ENCODE measurements around the gene EIF1AD.
A peak's percentile ranks its signal among the peaks of the same experiment; 100 is the strongest.

Gene EIF1AD

DNA sequence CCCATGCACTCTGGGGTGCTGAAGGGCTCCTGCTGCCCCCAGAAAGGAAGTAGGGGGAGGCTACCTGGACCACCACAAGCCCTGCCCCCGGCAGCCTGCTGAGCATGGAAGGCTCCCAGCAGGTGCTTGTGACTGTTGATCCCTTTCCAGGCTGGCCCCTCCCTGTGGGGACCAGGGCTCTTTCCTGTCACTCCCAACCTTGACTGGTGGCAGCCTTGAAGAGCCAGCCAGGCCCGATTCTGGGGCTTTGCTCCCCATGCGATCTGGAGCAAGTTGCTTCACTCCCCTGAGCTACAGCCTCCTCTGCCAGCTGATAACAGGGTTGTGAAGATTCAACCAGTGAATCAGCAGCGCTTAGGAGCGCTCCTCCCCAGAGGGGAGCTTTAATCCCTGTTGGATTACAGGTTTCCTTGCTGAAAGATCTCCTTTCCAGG is 5.3 kb upstream of the EIF1AD start:
- TF ChIP-seq SIN3A (IDR thresholded peaks at IDR 0.05; ENCODE audit: borderline replicate concordance, insufficient read depth, low read length) (no peak), FOXP2 (optimal IDR thresholded peaks at IDR 0.05; ENCODE audit: borderline replicate concordance, extremely low read depth, extremely low read length, insufficient read depth) (no peak), POLR2AphosphoS5 (IDR thresholded peaks at IDR 0.05; ENCODE audit: low read depth, low read length) (no peak), TAF1 (IDR thresholded peaks at IDR 0.05; ENCODE audit: borderline replicate concordance, insufficient read depth, low read length) (no peak), REST (IDR thresholded peaks at IDR 0.05; ENCODE audit: insufficient read depth in 1 of 2, low read depth in 2 of 2, low read length in 2 of 2) (no peak)

- no peak for TF ChIP-seq TAF1 (IDR thresholded peaks at IDR 0.05; ENCODE audit: borderline replicate concordance, insufficient read depth, low read length)
- TF ChIP-seq REST (IDR thresholded peaks at IDR 0.05; ENCODE audit: insufficient read depth in 1 of 2, low read depth in 2 of 2, low read length in 2 of 2), result no peak
- no peak for TF ChIP-seq SIN3A (IDR thresholded peaks at IDR 0.05; ENCODE audit: borderline replicate concordance, insufficient read depth, low read length)
- TF ChIP-seq FOXP2 (optimal IDR thresholded peaks at IDR 0.05; ENCODE audit: borderline replicate concordance, extremely low read depth, extremely low read length, insufficient read depth), result no peak
- no peak for TF ChIP-seq POLR2AphosphoS5 (IDR thresholded peaks at IDR 0.05; ENCODE audit: low read depth, low read length)
These were observed 4.9 kb upstream of the EIF1AD start for GRCh38 chr11:66006891-66007176.

DNA sequence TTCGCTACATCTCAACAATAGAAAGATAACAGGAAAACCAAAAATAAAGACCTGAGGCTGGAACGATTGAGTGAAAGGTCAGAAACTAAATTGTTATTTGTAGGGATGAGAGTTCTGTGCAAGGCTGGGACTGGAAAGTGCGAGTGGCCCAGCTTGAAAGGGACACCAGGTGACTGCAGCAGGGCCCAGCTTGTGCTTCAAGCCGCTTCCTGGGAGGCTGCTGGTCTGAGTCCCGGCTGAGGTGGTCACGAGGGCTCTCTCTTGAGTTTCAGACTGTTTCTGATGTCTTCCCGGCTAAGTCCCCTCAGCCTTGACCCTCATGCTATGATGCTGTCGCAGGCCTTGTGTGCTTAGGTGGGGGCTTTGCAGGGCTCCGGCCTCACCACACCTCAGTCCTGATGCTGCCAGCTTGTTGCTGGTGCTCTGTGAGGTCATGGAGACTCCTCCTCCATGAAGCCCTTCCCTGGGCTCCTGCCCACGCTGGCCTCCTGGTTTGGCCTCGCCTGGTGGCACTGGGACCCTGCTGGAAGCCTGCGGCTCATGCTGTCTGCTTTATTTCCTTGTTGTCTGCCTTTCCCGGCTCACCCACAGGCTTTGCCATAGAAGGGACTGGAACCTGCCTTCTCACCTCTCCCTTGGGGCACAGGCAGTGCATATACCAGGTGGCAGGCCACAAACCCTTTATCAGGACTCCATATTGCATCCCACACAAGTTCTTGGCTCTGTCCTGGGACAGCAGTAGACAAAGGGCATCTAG is 4.4 kb upstream of the EIF1AD start:
- TF ChIP-seq REST (IDR thresholded peaks at IDR 0.05; ENCODE audit: insufficient read depth in 1 of 2, low read depth in 2 of 2, low read length in 2 of 2), result no peak
- TF ChIP-seq POLR2AphosphoS5 (IDR thresholded peaks at IDR 0.05; ENCODE audit: low read depth, low read length), result 0 out of 2 replicates have a peak, but pooled peaks have one; percentile 40
- TF ChIP-seq SIN3A (IDR thresholded peaks at IDR 0.05; ENCODE audit: borderline replicate concordance, insufficient read depth, low read length), result no peak
- TF ChIP-seq FOXP2 (optimal IDR thresholded peaks at IDR 0.05; ENCODE audit: borderline replicate concordance, extremely low read depth, extremely low read length, insufficient read depth), result no peak

GRCh38 chr11:66004186-66004585 is 2.2 kb upstream of the EIF1AD start:
- TF ChIP-seq TAF1 (IDR thresholded peaks at IDR 0.05; ENCODE audit: borderline replicate concordance, insufficient read depth, low read length), result no peak
- TF ChIP-seq FOXP2 (optimal IDR thresholded peaks at IDR 0.05; ENCODE audit: borderline replicate concordance, extremely low read depth, extremely low read length, insufficient read depth), result no peak
- no peak for TF ChIP-seq SIN3A (IDR thresholded peaks at IDR 0.05; ENCODE audit: borderline replicate concordance, insufficient read depth, low read length)
- no peak for TF ChIP-seq REST (IDR thresholded peaks at IDR 0.05; ENCODE audit: insufficient read depth in 1 of 2, low read depth in 2 of 2, low read length in 2 of 2)
- TF ChIP-seq POLR2AphosphoS5 (IDR thresholded peaks at IDR 0.05; ENCODE audit: low read depth, low read length), result no peak
